ENCODE measurements around the gene ABCC11. TPM values are rescaled to one million over a fixed set of nuclear protein-coding genes. Genes with fewer than 3 reads are reported as not detected.

ABCC11 gene
- total and polyA plus RNA-seq, 2 of the 13 experiments (the other 11 are each of a cell fraction or from before 2014, with no cell fraction given): 1.0 to 1.4 TPM

DNA sequence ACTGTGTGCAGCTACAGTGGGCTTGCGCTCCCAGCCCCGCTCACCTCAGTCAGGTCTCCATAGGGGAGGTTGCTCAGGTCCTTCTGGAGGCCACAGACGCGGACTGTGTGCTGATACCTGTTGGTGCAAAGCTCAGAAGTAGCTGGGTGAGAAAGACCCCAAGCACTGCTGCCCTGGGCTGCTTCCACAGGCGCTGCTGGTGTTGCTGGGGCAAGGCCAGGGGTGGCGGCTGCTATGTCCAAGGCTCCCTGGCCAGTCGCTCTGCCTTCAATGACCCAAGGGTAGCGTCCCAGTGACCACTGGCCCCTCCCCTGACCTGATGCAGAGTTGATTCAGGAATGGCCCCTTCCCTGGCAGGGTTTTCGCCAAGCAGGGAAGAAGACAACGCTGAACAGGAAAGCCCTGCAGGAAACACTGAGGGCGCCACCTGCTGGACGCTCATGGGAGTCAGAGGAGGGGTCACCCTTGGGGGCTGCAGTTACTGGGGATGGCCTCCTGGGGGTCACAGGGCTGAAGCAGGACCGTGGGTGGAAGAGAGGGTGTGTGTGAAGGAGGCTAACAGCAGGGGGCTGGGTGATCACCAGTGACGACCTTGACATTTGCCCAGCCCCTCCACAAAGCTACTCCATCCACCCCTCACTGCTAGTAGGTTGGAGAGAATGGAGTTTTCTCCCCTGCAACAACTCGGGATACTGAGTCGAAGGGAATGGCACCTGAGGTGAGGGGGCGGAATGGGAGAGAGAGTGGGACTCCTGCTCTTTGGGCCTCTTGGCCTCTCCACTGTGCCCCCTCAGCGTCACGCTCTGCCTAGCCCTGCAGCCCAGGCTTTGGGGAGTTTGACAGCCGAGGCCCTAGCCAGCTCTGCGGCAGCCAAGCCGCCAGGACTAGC is 129.9 kb downstream of the ABCC11 start (continued):
- TF ChIP-seq, protein P1, sequence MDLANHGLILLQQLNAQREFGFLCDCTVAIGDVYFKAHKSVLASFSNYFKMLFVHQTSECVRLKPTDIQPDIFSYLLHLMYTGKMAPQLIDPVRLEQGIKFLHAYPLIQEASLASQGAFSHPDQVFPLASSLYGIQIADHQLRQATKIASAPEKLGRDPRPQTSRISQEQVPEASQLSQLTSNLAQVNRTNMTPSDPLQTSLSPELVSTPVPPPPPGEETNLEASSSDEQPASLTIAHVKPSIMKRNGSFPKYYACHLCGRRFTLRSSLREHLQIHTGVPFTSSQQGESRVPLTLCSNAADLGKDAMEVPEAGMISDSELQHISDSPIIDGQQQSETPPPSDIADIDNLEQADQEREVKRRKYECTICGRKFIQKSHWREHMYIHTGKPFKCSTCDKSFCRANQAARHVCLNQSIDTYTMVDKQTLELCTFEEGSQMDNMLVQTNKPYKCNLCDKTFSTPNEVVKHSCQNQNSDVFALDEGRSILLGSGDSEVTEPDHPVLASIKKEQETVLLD (CRISPR knock-in tag; IDR thresholded peaks at IDR 0.05; ENCODE audit: low read depth): no peak
- TF ChIP-seq, protein P2, sequence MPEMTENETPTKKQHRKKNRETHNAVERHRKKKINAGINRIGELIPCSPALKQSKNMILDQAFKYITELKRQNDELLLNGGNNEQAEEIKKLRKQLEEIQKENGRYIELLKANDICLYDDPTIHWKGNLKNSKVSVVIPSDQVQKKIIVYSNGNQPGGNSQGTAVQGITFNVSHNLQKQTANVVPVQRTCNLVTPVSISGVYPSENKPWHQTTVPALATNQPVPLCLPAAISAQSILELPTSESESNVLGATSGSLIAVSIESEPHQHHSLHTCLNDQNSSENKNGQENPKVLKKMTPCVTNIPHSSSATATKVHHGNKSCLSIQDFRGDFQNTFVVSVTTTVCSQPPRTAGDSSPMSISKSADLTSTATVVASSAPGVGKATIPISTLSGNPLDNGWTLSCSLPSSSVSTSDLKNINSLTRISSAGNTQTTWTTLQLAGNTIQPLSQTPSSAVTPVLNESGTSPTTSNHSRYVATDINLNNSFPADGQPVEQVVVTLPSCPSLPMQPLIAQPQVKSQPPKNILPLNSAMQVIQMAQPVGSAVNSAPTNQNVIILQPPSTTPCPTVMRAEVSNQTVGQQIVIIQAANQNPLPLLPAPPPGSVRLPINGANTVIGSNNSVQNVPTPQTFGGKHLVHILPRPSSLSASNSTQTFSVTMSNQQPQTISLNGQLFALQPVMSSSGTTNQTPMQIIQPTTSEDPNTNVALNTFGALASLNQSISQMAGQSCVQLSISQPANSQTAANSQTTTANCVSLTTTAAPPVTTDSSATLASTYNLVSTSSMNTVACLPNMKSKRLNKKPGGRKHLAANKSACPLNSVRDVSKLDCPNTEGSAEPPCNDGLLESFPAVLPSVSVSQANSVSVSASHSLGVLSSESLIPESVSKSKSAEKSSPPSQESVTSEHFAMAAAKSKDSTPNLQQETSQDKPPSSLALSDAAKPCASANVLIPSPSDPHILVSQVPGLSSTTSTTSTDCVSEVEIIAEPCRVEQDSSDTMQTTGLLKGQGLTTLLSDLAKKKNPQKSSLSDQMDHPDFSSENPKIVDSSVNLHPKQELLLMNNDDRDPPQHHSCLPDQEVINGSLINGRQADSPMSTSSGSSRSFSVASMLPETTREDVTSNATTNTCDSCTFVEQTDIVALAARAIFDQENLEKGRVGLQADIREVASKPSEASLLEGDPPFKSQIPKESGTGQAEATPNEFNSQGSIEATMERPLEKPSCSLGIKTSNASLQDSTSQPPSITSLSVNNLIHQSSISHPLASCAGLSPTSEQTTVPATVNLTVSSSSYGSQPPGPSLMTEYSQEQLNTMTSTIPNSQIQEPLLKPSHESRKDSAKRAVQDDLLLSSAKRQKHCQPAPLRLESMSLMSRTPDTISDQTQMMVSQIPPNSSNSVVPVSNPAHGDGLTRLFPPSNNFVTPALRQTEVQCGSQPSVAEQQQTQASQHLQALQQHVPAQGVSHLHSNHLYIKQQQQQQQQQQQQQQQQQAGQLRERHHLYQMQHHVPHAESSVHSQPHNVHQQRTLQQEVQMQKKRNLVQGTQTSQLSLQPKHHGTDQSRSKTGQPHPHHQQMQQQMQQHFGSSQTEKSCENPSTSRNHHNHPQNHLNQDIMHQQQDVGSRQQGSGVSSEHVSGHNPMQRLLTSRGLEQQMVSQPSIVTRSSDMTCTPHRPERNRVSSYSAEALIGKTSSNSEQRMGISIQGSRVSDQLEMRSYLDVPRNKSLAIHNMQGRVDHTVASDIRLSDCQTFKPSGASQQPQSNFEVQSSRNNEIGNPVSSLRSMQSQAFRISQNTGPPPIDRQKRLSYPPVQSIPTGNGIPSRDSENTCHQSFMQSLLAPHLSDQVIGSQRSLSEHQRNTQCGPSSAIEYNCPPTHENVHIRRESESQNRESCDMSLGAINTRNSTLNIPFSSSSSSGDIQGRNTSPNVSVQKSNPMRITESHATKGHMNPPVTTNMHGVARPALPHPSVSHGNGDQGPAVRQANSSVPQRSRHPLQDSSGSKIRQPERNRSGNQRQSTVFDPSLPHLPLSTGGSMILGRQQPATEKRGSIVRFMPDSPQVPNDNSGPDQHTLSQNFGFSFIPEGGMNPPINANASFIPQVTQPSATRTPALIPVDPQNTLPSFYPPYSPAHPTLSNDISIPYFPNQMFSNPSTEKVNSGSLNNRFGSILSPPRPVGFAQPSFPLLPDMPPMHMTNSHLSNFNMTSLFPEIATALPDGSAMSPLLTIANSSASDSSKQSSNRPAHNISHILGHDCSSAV (CRISPR knock-in tag; IDR thresholded peaks at IDR 0.05; ENCODE audit: borderline replicate concordance): no peak
- TF ChIP-seq RXRB (CRISPR knock-in tag; IDR thresholded peaks at IDR 0.05; ENCODE audit: borderline replicate concordance) (0 out of 2 replicates have a peak, but pooled peaks have one; percentile 19), ZBTB38 (CRISPR knock-in tag; IDR thresholded peaks at IDR 0.05) (peak; percentile 56; the same call in 1 of the 2 replicates), HIVEP1 (CRISPR knock-in tag; IDR thresholded peaks at IDR 0.05) (0 out of 2 replicates have a peak, but pooled peaks have one; percentile 45), MAZ (IDR thresholded peaks at IDR 0.05; ENCODE audit: borderline replicate concordance, low read depth, low read length) (peak; percentile 81; the same call in 1 of the 2 replicates), MAZ (CRISPR knock-in tag; IDR thresholded peaks at IDR 0.05; ENCODE audit: low read depth) (peak; percentile 30; the same call in 1 of the 2 replicates), GPN1 (CRISPR knock-in tag; IDR thresholded peaks at IDR 0.05; ENCODE audit: borderline replicate concordance) (no peak), SOX6 (IDR thresholded peaks at IDR 0.05) (no peak), SOX6 (CRISPR knock-in tag; IDR thresholded peaks at IDR 0.05) (peak; percentile 17; the same call in 1 of the 2 replicates), SRF (IDR thresholded peaks at IDR 0.05; ENCODE audit: low read depth, low read length) (no peak)
- TF ChIP-seq, protein P3, sequence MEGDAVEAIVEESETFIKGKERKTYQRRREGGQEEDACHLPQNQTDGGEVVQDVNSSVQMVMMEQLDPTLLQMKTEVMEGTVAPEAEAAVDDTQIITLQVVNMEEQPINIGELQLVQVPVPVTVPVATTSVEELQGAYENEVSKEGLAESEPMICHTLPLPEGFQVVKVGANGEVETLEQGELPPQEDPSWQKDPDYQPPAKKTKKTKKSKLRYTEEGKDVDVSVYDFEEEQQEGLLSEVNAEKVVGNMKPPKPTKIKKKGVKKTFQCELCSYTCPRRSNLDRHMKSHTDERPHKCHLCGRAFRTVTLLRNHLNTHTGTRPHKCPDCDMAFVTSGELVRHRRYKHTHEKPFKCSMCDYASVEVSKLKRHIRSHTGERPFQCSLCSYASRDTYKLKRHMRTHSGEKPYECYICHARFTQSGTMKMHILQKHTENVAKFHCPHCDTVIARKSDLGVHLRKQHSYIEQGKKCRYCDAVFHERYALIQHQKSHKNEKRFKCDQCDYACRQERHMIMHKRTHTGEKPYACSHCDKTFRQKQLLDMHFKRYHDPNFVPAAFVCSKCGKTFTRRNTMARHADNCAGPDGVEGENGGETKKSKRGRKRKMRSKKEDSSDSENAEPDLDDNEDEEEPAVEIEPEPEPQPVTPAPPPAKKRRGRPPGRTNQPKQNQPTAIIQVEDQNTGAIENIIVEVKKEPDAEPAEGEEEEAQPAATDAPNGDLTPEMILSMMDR (CRISPR knock-in tag; IDR thresholded peaks at IDR 0.05): peak; percentile 90
- TF ChIP-seq, protein P4, sequence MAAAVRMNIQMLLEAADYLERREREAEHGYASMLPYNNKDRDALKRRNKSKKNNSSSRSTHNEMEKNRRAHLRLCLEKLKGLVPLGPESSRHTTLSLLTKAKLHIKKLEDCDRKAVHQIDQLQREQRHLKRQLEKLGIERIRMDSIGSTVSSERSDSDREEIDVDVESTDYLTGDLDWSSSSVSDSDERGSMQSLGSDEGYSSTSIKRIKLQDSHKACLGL (CRISPR knock-in tag; IDR thresholded peaks at IDR 0.05): peak; percentile 31; the same call in 1 of the 2 replicates
- TF ChIP-seq, protein P5, sequence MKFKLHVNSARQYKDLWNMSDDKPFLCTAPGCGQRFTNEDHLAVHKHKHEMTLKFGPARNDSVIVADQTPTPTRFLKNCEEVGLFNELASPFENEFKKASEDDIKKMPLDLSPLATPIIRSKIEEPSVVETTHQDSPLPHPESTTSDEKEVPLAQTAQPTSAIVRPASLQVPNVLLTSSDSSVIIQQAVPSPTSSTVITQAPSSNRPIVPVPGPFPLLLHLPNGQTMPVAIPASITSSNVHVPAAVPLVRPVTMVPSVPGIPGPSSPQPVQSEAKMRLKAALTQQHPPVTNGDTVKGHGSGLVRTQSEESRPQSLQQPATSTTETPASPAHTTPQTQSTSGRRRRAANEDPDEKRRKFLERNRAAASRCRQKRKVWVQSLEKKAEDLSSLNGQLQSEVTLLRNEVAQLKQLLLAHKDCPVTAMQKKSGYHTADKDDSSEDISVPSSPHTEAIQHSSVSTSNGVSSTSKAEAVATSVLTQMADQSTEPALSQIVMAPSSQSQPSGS (CRISPR knock-in tag; IDR thresholded peaks at IDR 0.05): peak; percentile 66; the same call in 1 of the 2 replicates

All from HepG2 (cell line).